ENCODE results near the gene PTPRC.

DNA sequence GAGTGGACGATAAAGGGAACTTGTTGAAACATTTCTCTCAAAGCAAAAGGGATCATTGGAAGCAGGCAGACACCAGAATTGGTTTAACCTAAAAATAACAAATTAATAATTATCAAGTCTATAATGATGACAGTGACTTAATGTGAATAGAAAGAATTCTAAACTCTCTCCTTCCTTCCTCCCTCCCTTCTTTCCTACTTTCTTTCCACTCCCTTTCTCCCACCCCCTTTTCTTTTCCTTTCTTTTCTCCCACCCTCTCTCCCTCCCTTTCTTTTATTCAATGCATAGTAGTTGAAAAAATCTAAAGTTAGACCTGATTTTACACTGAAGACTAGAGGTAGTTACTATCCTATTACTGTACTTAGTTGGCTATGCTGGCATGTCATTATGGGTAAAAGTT lies 55.7 kb downstream of the PTPRC start:
- TF ChIP-seq, protein P1, sequence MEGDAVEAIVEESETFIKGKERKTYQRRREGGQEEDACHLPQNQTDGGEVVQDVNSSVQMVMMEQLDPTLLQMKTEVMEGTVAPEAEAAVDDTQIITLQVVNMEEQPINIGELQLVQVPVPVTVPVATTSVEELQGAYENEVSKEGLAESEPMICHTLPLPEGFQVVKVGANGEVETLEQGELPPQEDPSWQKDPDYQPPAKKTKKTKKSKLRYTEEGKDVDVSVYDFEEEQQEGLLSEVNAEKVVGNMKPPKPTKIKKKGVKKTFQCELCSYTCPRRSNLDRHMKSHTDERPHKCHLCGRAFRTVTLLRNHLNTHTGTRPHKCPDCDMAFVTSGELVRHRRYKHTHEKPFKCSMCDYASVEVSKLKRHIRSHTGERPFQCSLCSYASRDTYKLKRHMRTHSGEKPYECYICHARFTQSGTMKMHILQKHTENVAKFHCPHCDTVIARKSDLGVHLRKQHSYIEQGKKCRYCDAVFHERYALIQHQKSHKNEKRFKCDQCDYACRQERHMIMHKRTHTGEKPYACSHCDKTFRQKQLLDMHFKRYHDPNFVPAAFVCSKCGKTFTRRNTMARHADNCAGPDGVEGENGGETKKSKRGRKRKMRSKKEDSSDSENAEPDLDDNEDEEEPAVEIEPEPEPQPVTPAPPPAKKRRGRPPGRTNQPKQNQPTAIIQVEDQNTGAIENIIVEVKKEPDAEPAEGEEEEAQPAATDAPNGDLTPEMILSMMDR (IDR thresholded peaks at IDR 0.05) = no peak
- no peak for TF ChIP-seq POLR2A (IDR thresholded peaks at IDR 0.05)
